ENCODE measurements around the gene SOX5.

- no peak for TF ChIP-seq CTCF (IDR thresholded peaks at IDR 0.05)
- no peak for TF ChIP-seq POLR2A (IDR thresholded peaks at IDR 0.05)
Observed at GRCh38 chr12:23889069-23889440, 60.4 kb downstream of the SOX5 start.

All from right lobe of liver (tissue), 4 donors.